ENCODE results near the gene SAV1.
A peak's percentile ranks its signal among the peaks of the same experiment; 100 is the strongest.
"Not testable (repeated sequence)": the region's sequence is repeated elsewhere in the genome, so short reads cannot be mapped to it uniquely, and the experiment has no call there.

SAV1 gene

GRCh38 chr14:50666772-50667683 lies 1.1 kb downstream of the SAV1 start:
- H3K4me3 ChIP-seq (ENCODE audit: low read depth, low read length) = peak overlapping the region; percentile 88

GRCh38 chr14:50665300-50665699 lies 2.8 kb downstream of the SAV1 start:
- not testable (repeated sequence) for H3K4me3 ChIP-seq (ENCODE audit: low read depth, low read length); DNase-seq (ENCODE audit: low read depth)

More at GRCh38 chr14:50666772-50667683, 1.1 kb downstream of the SAV1 start:
- DNase-seq (ENCODE audit: low read depth) = peak; percentile 46

- not testable (repeated sequence) for H3K4me3 ChIP-seq (ENCODE audit: low read depth, low read length); DNase-seq (ENCODE audit: low read depth)
These were observed 3.5 kb downstream of the SAV1 start for GRCh38 chr14:50664579-50664978.

GRCh38 chr14:50659327-50659974 lies 8.7 kb downstream of the SAV1 start:
- no peak for DNase-seq (ENCODE audit: low read depth)
- no peak overlapping the region for H3K4me3 ChIP-seq (ENCODE audit: low read depth, low read length)

GRCh38 chr14:50658203-50658602 lies 9.9 kb downstream of the SAV1 start:
- no peak overlapping the region for H3K4me3 ChIP-seq (ENCODE audit: low read depth, low read length)
- no peak for DNase-seq (ENCODE audit: low read depth)

- no peak overlapping the region for H3K4me3 ChIP-seq (ENCODE audit: low read depth, low read length)
- no peak for DNase-seq (ENCODE audit: low read depth)
These were observed 10.4 kb downstream of the SAV1 start for GRCh38 chr14:50657753-50658152.

- no peak overlapping the region for H3K4me3 ChIP-seq (ENCODE audit: low read depth, low read length)
- DNase-seq (ENCODE audit: low read depth) = no peak
These were observed 11.3 kb downstream of the SAV1 start for GRCh38 chr14:50656776-50657175.

- no peak overlapping the region for H3K4me3 ChIP-seq (ENCODE audit: low read depth, low read length)
- no peak for DNase-seq (ENCODE audit: low read depth)
These were observed 18.4 kb downstream of the SAV1 start for GRCh38 chr14:50649691-50650090.

- DNase-seq (ENCODE audit: low read depth) = no peak
- no peak overlapping the region for H3K4me3 ChIP-seq (ENCODE audit: low read depth, low read length)
These were observed 20.4 kb downstream of the SAV1 start for GRCh38 chr14:50647753-50648152.

GRCh38 chr14:50647282-50647681 lies 20.8 kb downstream of the SAV1 start:
- no peak for DNase-seq (ENCODE audit: low read depth)
- H3K4me3 ChIP-seq (ENCODE audit: low read depth, low read length) = no peak overlapping the region

GRCh38 chr14:50635141-50635540 lies 33.0 kb downstream of the SAV1 start:
- no peak overlapping the region for H3K4me3 ChIP-seq (ENCODE audit: low read depth, low read length)
- DNase-seq (ENCODE audit: low read depth) = no peak

- DNase-seq (ENCODE audit: low read depth) = no peak
- no peak overlapping the region for H3K4me3 ChIP-seq (ENCODE audit: low read depth, low read length)
These were observed 34.2 kb downstream of the SAV1 start for GRCh38 chr14:50633954-50634353.

- H3K4me3 ChIP-seq (ENCODE audit: low read depth, low read length) = no peak overlapping the region
- DNase-seq (ENCODE audit: low read depth) = no peak
These were observed 36.7 kb downstream of the SAV1 start for GRCh38 chr14:50631408-50631821.

GRCh38 chr14:50624947-50625346 lies 43.2 kb downstream of the SAV1 start:
- not testable (repeated sequence) for DNase-seq (ENCODE audit: low read depth); H3K4me3 ChIP-seq (ENCODE audit: low read depth, low read length)

GRCh38 chr14:50624447-50624846 lies 43.7 kb downstream of the SAV1 start:
- DNase-seq (ENCODE audit: low read depth) = no peak
- H3K4me3 ChIP-seq (ENCODE audit: low read depth, low read length) = no peak overlapping the region

- no peak for DNase-seq (ENCODE audit: low read depth)
- no peak overlapping the region for H3K4me3 ChIP-seq (ENCODE audit: low read depth, low read length)
These were observed 45.1 kb downstream of the SAV1 start for GRCh38 chr14:50622978-50623377.

- H3K4me3 ChIP-seq (ENCODE audit: low read depth, low read length) = no peak overlapping the region
- DNase-seq (ENCODE audit: low read depth) = no peak
These were observed 47.8 kb downstream of the SAV1 start for GRCh38 chr14:50620341-50620740.

GRCh38 chr14:50619569-50620141 lies 48.5 kb downstream of the SAV1 start:
- no peak overlapping the region for H3K4me3 ChIP-seq (ENCODE audit: low read depth, low read length)
- DNase-seq (ENCODE audit: low read depth) = no peak

- H3K4me3 ChIP-seq (ENCODE audit: low read depth, low read length) = no peak overlapping the region
- no peak for DNase-seq (ENCODE audit: low read depth)
These were observed 51.8 kb downstream of the SAV1 start for GRCh38 chr14:50616275-50616674.

- DNase-seq (ENCODE audit: low read depth) = no peak
- H3K4me3 ChIP-seq (ENCODE audit: low read depth, low read length) = no peak overlapping the region
These were observed 52.6 kb downstream of the SAV1 start for GRCh38 chr14:50615552-50615951.

All from skeletal muscle cell (primary cell).